Mammary epithelial cell (primary cell): Measurements from ENCODE around the gene CEP162.

ENCODE experiments used
- EZH2 ChIP-seq: IDR thresholded peaks from 2 replicates; pipeline ENCODE4 v1.6.1; 2012; ENCODE audit warnings: low read length, inconsistent platforms, borderline replicate concordance
- TF ChIP-seq, protein P1 (sequence below), 2 donors: IDR thresholded peaks in 1 of 2; conservative IDR thresholded peaks in 1 of 2; 2 replicates each; pipeline ENCODE4 v1.5.1; 2011 to 2012; ENCODE audit warnings: inconsistent platforms in 2 of 2, low read length in 2 of 2, mild to moderate bottlenecking in 2 of 2, control low read depth in 1 of 2, low read depth in 1 of 2; ENCODE audit not compliant: insufficient read depth in 1 of 2; ENCODE audit errors: extremely low read depth in 1 of 2

DNA sequence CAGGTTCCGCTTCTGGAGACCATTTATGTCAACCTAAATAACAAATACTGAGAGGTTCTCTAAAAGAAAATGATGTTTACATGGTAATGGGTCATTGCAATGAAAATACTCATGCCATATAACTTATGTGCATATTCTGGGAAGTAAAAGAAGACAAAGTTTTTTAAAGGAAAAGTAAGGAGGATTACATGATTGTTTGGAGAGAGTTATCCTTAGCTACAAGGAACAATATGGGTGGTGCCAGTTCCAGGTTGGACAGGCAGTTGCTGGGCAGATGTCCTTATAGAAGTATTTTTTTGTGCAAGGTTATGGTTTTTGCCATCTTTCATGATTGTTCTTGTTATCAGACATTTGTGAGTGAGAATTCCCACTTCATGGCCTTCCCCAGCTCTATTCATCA, 141.4 kb downstream of the CEP162 start:
- TF ChIP-seq, protein P1, sequence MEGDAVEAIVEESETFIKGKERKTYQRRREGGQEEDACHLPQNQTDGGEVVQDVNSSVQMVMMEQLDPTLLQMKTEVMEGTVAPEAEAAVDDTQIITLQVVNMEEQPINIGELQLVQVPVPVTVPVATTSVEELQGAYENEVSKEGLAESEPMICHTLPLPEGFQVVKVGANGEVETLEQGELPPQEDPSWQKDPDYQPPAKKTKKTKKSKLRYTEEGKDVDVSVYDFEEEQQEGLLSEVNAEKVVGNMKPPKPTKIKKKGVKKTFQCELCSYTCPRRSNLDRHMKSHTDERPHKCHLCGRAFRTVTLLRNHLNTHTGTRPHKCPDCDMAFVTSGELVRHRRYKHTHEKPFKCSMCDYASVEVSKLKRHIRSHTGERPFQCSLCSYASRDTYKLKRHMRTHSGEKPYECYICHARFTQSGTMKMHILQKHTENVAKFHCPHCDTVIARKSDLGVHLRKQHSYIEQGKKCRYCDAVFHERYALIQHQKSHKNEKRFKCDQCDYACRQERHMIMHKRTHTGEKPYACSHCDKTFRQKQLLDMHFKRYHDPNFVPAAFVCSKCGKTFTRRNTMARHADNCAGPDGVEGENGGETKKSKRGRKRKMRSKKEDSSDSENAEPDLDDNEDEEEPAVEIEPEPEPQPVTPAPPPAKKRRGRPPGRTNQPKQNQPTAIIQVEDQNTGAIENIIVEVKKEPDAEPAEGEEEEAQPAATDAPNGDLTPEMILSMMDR (conservative IDR thresholded peaks at IDR 0.05 in 1 of 2, IDR thresholded peaks at IDR 0.05 in 1 of 2; ENCODE audit: extremely low read depth in 1 of 2, insufficient read depth in 1 of 2, low read depth in 1 of 2, low read length in 2 of 2) = no peak
- TF ChIP-seq EZH2 = no peak
